HEK293T (cell line): ENCODE results near the gene IRF2.
"Not testable (repeated sequence)": the region's sequence is repeated elsewhere in the genome, so short reads cannot be mapped to it uniquely, and the experiment has no call there.

ENCODE experiments used
- CTCF ChIA-PET: fragments of 350-600 bp; formaldehyde crosslinking; extraction: SDS; loops from one replicate; lab custom pipeline; 2021; ENCODE audit warnings: antibody characterized with exemption, inconsistent platforms; lab: Yijun Ruan, JAX
- POLR2A ChIA-PET: fragments of 350-600 bp; formaldehyde crosslinking; extraction: SDS; loops from one replicate; lab custom pipeline; 2020; ENCODE audit warnings: antibody characterized with exemption, inconsistent platforms; lab: Yijun Ruan, JAX
- DNase-seq: peaks from one replicate; pipeline ENCODE4 v3.0.0; 2012; ENCODE audit warnings: mixed read lengths; ENCODE audit errors: extremely low spot score
- ARNT ChIP-seq: fragments of 450-650 bp; IDR thresholded peaks from 2 replicates; pipeline ENCODE4 v1.6.1; 2017; ENCODE audit warnings: mild to moderate bottlenecking
- BHLHE40 ChIP-seq: fragments of 450-650 bp; IDR thresholded peaks from 2 replicates; pipeline ENCODE4 v1.6.1; 2016; ENCODE audit warnings: mild to moderate bottlenecking, moderate library complexity, borderline replicate concordance
- CTBP1 ChIP-seq: fragments of 450-650 bp; IDR thresholded peaks from 2 replicates; pipeline ENCODE4 v1.6.1; 2016; ENCODE audit warnings: borderline replicate concordance
- ELF4 ChIP-seq: fragments of 450-650 bp; IDR thresholded peaks from 2 replicates; pipeline ENCODE4 v1.6.1; 2017; ENCODE audit warnings: antibody characterized with exemption
- FOXA1 ChIP-seq: fragments of 450-650 bp; IDR thresholded peaks from 2 replicates; pipeline ENCODE4 v1.6.1; 2016; ENCODE audit warnings: mild to moderate bottlenecking
- FOXK2 ChIP-seq: fragments of 450-650 bp; IDR thresholded peaks from 2 replicates; pipeline ENCODE4 v1.6.1; 2016; ENCODE audit warnings: mild to moderate bottlenecking
- FOXM1 ChIP-seq: fragments of 450-650 bp; IDR thresholded peaks from 2 replicates; pipeline ENCODE4 v1.6.1; 2017; ENCODE audit warnings: mild to moderate bottlenecking, borderline replicate concordance
- HDGF ChIP-seq: fragments of 450-650 bp; IDR thresholded peaks from 2 replicates; pipeline ENCODE4 v1.6.1; 2017; ENCODE audit warnings: antibody characterized with exemption, borderline replicate concordance
- L3MBTL2 ChIP-seq: fragments of 450-650 bp; conservative IDR thresholded peaks from 2 replicates; pipeline ENCODE4 v1.6.1; 2016; ENCODE audit warnings: mild to moderate bottlenecking
- LEF1 ChIP-seq: fragments of 450-650 bp; IDR thresholded peaks from 2 replicates; pipeline ENCODE4 v1.6.1; 2017; ENCODE audit warnings: mild to moderate bottlenecking, borderline replicate concordance
- NFRKB ChIP-seq: fragments of 450-650 bp; IDR thresholded peaks from 2 replicates; pipeline ENCODE4 v1.6.1; 2016; ENCODE audit warnings: mild to moderate bottlenecking, moderate library complexity
- SP1 ChIP-seq: fragments of 450-650 bp; IDR thresholded peaks from 2 replicates; pipeline ENCODE4 v1.6.1; 2017
- SUZ12 ChIP-seq: fragments of 450-650 bp; IDR thresholded peaks from 2 replicates; pipeline ENCODE4 v1.6.1; 2016; ENCODE audit warnings: mild to moderate bottlenecking
- TARDBP ChIP-seq: fragments of 450-650 bp; IDR thresholded peaks from 2 replicates; pipeline ENCODE4 v1.6.1; 2016
- ZNF384 ChIP-seq: fragments of 450-650 bp; IDR thresholded peaks from 2 replicates; pipeline ENCODE4 v1.6.1; 2016
- TF ChIP-seq, protein P1 (sequence below): fragments of 450-650 bp; IDR thresholded peaks from 2 replicates; pipeline ENCODE4 v1.6.1; 2016

The IRF2 gene

GRCh38 chr4:184382189-184382846 lies 92.0 kb downstream of the IRF2 start:
- DNase-seq, result no peak
- ChIA-PET POLR2A (no interaction called here), CTCF (no interaction called here)
- TF ChIP-seq BHLHE40 (no peak), SUZ12 (no peak), LEF1 (no peak)

DNA sequence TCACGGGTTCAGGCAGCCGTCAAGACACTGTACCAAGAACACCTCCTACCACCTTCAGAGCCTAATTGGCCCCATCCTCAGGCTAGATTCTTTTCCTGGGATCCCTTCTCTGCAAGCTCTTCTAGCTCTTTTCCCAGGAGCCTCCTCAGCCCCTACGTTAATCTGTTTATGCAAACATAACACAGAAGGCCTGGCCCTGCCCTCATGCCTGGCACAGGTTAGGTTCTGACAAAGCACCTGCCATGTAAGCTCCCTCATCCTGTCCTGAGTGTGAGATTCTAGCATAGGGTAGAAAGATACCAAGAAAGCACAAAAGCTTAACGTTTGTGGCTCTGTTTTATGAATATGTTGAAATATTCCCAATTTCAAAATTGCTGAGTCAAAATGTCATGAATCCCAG lies 93.6 kb downstream of the IRF2 start:
- CTCF ChIA-PET, result interaction anchor here (0.7 kb wide), 1 partner anchor 207 kb away, joined by 3 read pairs; no protein-coding TSS in a partner anchor
- POLR2A ChIA-PET, result no interaction called here
- DNase-seq, result no peak
- TF ChIP-seq HDGF, result no peak
- no peak for TF ChIP-seq LEF1
- no peak for TF ChIP-seq SUZ12
- TF ChIP-seq NFRKB, result no peak
- TF ChIP-seq FOXA1, result no peak
- no peak for TF ChIP-seq L3MBTL2
- TF ChIP-seq, protein P1, sequence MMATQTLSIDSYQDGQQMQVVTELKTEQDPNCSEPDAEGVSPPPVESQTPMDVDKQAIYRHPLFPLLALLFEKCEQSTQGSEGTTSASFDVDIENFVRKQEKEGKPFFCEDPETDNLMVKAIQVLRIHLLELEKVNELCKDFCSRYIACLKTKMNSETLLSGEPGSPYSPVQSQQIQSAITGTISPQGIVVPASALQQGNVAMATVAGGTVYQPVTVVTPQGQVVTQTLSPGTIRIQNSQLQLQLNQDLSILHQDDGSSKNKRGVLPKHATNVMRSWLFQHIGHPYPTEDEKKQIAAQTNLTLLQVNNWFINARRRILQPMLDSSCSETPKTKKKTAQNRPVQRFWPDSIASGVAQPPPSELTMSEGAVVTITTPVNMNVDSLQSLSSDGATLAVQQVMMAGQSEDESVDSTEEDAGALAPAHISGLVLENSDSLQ, result no peak
- TF ChIP-seq CTBP1, result no peak
- TF ChIP-seq FOXM1, result no peak
- no peak for TF ChIP-seq ELF4
- TF ChIP-seq SP1, result no peak
- no peak for TF ChIP-seq FOXK2
- TF ChIP-seq TARDBP, result no peak
- no peak for TF ChIP-seq BHLHE40
- no peak for TF ChIP-seq ARNT
- no peak for TF ChIP-seq ZNF384

- POLR2A ChIA-PET, DNase-seq, CTCF ChIA-PET: not testable (repeated sequence)
Observed at GRCh38 chr4:184380214-184380613, 94.1 kb downstream of the IRF2 start.

- CTCF ChIA-PET, result no interaction called here
Observed at GRCh38 chr4:184376923-184377322, 97.4 kb downstream of the IRF2 start.

GRCh38 chr4:184376126-184376838 lies 98.1 kb downstream of the IRF2 start:
- ChIA-PET POLR2A (no interaction called here), CTCF (no interaction called here)
- TF ChIP-seq, protein P1, result no peak
- TF ChIP-seq NFRKB, result no peak
- no peak for DNase-seq

More at GRCh38 chr4:184376923-184377322, 97.4 kb downstream of the IRF2 start:
- DNase-seq, result no peak
- POLR2A ChIA-PET, result no interaction called here
- no peak for TF ChIP-seq LEF1

DNA sequence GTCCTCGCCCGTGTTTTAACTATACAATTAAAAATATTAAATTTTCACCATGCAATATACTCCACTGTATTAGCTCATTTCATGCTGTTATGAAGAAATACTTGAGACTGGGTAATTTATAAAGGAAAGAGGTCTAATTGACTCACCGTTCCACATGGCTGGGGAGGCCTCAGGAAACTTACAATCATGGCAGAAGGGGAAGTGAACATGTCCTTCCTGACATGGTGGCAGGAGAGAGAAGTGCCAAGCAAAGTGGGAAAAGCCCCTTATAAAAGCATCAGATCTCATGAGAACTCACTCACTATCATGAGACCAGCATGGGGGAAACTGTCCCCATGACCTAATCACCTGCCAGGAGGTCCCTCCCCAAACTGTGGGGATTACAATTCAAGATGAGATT lies 98.7 kb downstream of the IRF2 start:
- POLR2A ChIA-PET, CTCF ChIA-PET, DNase-seq: not testable (repeated sequence)

DNA sequence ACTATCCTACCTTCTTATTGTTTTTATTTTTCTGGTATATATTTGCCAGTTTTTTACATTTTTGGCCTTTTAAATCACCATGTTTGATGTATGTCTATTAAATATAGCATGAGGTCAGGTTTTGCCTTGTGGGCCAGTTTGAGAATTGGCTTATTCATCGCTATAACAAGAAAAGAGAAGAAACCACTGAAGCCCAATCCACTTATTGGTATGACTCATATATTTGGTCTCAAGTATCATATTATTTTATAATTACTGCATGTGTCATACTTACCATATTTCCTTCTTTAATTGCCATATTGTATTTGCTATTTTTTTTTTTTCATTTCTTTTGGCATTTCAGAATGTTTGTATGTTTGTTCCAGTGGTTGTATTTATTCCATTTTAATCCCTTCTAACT lies 99.3 kb downstream of the IRF2 start:
- POLR2A ChIA-PET, result no interaction called here
- no peak for TF ChIP-seq SUZ12
- TF ChIP-seq, protein P1, result no peak
- no peak for TF ChIP-seq ARNT
- no peak for TF ChIP-seq FOXA1
- no peak for TF ChIP-seq SP1
- TF ChIP-seq FOXM1, result no peak
- CTCF ChIA-PET, result no interaction called here
- no peak for DNase-seq

- CTCF ChIA-PET, result no interaction called here
- DNase-seq, result no peak
- POLR2A ChIA-PET, result no interaction called here
Observed at GRCh38 chr4:184373886-184374405, 100.4 kb downstream of the IRF2 start.

More at GRCh38 chr4:184373886-184374405, 100.4 kb downstream of the IRF2 start:
- TF ChIP-seq ARNT, result no peak
- TF ChIP-seq FOXK2, result no peak
- no peak for TF ChIP-seq NFRKB
- TF ChIP-seq L3MBTL2, result no peak
- TF ChIP-seq HDGF, result no peak
- TF ChIP-seq ELF4, result no peak
- no peak for TF ChIP-seq ZNF384
- no peak for TF ChIP-seq TARDBP
- no peak for TF ChIP-seq LEF1
- TF ChIP-seq SP1, result no peak
- TF ChIP-seq SUZ12, result no peak
- no peak for TF ChIP-seq BHLHE40
